GM12864 (cell line): ENCODE results near the gene HCK.

ENCODE experiments used
- DNase-seq: peaks from one replicate; pipeline ENCODE4 v3.0.0-alpha.2; 2011; ENCODE audit warnings: low read depth
- H3K4me3 ChIP-seq: 2 replicates; pipeline ENCODE4 v1.5.1; 2011; ENCODE audit warnings: mild to moderate bottlenecking, low read depth, low read length, control low read depth
- CTCF ChIP-seq: IDR thresholded peaks from 2 replicates; pipeline ENCODE4 v1.5.1; 2011; ENCODE audit warnings: low read depth, mild to moderate bottlenecking, moderate library complexity, low read length, control low read depth, inconsistent platforms; ENCODE audit errors: missing control alignments

The HCK gene

GRCh38 chr20:32088759-32089158, 36.7 kb downstream of the HCK start:
- H3K4me3 ChIP-seq = no peak overlapping the region
- no peak for DNase-seq
- no peak for TF ChIP-seq CTCF

DNA sequence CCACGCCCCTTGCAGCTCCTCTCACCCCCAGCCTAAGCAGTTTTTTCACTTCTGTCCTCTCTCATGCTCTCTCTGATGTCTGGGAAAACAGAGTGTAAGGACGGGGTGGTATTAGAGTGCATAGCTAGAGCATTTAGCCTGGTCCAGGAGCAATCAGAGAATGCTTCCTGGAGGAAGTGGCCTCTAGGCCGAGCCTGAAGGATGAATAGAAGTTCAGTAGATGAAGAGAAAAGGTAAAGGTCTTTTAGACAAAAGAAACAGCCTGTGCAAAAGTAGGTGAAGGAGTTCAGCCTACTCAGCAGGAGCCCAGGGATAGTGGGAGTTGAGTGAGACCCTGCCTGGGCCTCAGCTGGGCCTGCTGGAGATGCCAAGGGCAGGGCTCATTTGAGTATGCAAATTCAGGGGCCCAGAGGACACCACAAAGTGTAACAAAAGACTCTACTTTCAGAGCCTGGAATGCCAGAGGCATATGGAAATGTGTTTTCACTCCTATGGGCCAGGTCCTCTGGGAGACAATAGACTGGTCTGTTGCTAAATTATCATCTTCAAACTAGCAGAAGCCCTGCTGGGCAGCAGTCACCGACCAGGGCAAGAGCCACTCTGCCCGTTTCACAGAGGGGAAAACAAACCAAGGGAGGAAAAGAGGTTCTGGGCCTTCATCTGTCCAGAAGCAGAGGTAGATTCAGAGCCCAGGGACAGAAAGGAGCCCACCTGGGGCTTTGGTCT, 37.8 kb downstream of the HCK start:
- no peak for TF ChIP-seq CTCF
- no peak for DNase-seq
- H3K4me3 ChIP-seq = no peak overlapping the region

DNA sequence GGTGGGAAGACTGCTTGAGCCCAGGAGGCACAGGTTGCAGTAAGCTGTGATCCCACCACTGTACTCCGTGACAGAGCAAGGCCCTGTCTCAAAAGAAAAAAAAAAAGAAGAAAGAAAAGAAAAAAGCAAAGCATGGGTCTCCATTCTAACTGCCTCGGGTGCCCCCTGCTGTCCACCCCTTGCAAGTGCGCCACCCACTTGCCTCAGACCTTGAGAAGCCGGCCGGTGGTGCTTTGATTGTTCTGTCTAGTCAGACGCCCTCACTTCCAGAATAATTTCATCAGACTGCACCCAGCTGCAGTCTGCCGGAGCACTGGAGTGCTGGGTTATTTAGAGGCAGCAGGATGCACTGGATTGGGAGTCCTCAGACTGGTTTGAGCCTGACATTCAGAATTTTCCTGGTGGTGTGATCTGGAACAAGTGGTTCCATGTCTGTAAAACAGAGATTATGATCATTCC, 39.9 kb downstream of the HCK start:
- peak; percentile 94 for TF ChIP-seq CTCF
- DNase-seq = peak; percentile 40
- H3K4me3 ChIP-seq = no peak overlapping the region

DNA sequence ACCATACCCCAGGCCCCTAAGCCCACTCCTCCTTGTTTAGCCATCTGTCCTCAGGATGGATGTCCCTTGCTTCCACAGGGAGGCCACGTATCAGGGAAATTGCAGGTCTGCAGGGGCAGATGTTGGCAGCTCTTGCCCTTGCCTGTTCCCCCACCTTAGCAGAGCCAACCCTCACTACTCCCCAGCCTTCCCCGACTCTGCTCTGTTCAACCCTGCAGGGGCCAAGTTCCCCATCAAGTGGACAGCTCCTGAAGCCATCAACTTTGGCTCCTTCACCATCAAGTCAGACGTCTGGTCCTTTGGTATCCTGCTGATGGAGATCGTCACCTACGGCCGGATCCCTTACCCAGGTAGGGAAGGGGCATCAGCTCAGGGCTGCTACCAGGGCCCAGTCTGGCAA, 46.7 kb downstream of the HCK start:
- no peak for TF ChIP-seq CTCF
- no peak overlapping the region for H3K4me3 ChIP-seq
- no peak for DNase-seq

DNA sequence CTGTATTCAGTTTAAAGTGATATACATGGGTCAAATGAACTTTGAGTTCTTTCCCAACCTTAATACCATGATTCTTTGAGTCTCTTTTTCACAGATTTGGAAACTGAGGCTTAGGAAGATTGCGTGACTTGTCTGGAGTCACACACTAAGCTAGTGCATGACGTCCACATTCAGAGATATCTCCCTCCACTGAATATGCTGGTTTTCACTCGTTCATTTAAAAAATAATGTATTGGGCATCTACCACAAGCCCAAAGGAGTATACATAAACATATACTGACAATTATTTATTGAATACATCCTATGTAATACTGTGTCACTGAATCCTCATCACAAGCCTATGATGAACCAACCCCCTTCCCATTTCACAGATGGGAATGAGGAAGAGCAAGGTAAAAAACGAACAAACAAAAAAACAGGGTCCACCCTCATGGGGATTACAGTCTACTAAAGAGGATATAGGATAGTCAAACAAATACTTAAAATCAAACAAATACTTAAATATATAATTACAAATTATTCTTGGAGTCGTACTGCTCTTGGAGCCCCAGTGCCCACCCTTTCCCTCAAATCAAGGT, 56.9 kb downstream of the HCK start:
- no peak for TF ChIP-seq CTCF
- no peak overlapping the region; the same call in 1 of the 2 replicates for H3K4me3 ChIP-seq
- DNase-seq = no peak

GRCh38 chr20:32109392-32110172, 57.5 kb downstream of the HCK start, which contains the start of gene TM9SF4:
Gene TM9SF4, plus strand, starts transcription at chr20:32109714. Its CDS starts 27 bp downstream, at chr20:32109741.
- peak; percentile 93 for DNase-seq
- no peak for TF ChIP-seq CTCF
- H3K4me3 ChIP-seq = peak within 1 kb of the TSS; percentile 79
